HG02763 (cell line): ENCODE results near the gene LRP1-AS.

ENCODE experiments used
- ATAC-seq: cut with Tn5 transposase; IDR thresholded peaks from one replicate; pipeline ENCODE4 v1.9.1; 2021; ENCODE audit warnings: mild to moderate bottlenecking, moderate library complexity; ENCODE audit not compliant: unreplicated experiment

Gene LRP1-AS

GRCh38 chr12:57161491-57161890 lies 14.1 kb upstream of the LRP1-AS start:
- no peak for ATAC-seq

- ATAC-seq: no peak
Measured at GRCh38 chr12:57160741-57161140, 13.3 kb upstream of the LRP1-AS start.

GRCh38 chr12:57160040-57160439 lies 12.6 kb upstream of the LRP1-AS start:
- no peak for ATAC-seq

GRCh38 chr12:57159311-57159710 lies 11.9 kb upstream of the LRP1-AS start:
- no peak for ATAC-seq

- no peak for ATAC-seq
Measured at GRCh38 chr12:57158665-57159064, 11.2 kb upstream of the LRP1-AS start.

- no peak for ATAC-seq
Measured at GRCh38 chr12:57158186-57158585, 10.8 kb upstream of the LRP1-AS start.

GRCh38 chr12:57157588-57158173 lies 10.3 kb upstream of the LRP1-AS start:
- no peak for ATAC-seq

- no peak for ATAC-seq
Measured at GRCh38 chr12:57156701-57157403, 9.4 kb upstream of the LRP1-AS start.

- ATAC-seq: no peak
Measured at GRCh38 chr12:57154804-57155434, 7.5 kb upstream of the LRP1-AS start.

- ATAC-seq: no peak
Measured at GRCh38 chr12:57154076-57154475, 6.7 kb upstream of the LRP1-AS start.

- ATAC-seq: no peak
Measured at GRCh38 chr12:57153415-57153997, 6.1 kb upstream of the LRP1-AS start.

- no peak for ATAC-seq
Measured at GRCh38 chr12:57152639-57153038, 5.2 kb upstream of the LRP1-AS start.

GRCh38 chr12:57151741-57152630 lies 4.6 kb upstream of the LRP1-AS start:
- ATAC-seq: no peak

GRCh38 chr12:57150400-57151000 lies 3.1 kb upstream of the LRP1-AS start:
- ATAC-seq: no peak

GRCh38 chr12:57149245-57149900 lies 2.0 kb upstream of the LRP1-AS start:
- ATAC-seq: no peak

- no peak for ATAC-seq
Measured at GRCh38 chr12:57148469-57149244, 1.2 kb upstream of the LRP1-AS start.

GRCh38 chr12:57146092-57146491 lies 1.3 kb downstream of the LRP1-AS start:
- no peak for ATAC-seq

GRCh38 chr12:57145460-57146059 lies 1.9 kb downstream of the LRP1-AS start:
- ATAC-seq: no peak

GRCh38 chr12:57143454-57143853 lies 4.0 kb downstream of the LRP1-AS start:
- ATAC-seq: no peak
